Right lobe of liver (tissue), 6 donors: ENCODE measurements around the gene USP22. TPM values are rescaled to one million over a fixed set of nuclear protein-coding genes. Genes with fewer than 3 reads are reported as not detected.

ENCODE experiments used
- ATAC-seq, 4 donors: fragments of 200-7000 bp; cut with Tn5 transposase; one replicate each; pipeline ENCODE4 v1.9.1; 2020; ENCODE audit warnings: mild to moderate bottlenecking in 4 of 4, moderate library complexity in 4 of 4
- DNase-seq, 3 donors: peaks; one replicate each; pipeline ENCODE4 v3.0.0-alpha.2; 2020
- H3K27ac ChIP-seq, 3 donors: fragments of 200-600 bp; one replicate each; pipeline ENCODE4 v1.8.0; 2022
- H3K27me3 ChIP-seq, 2 donors: fragments of 200-600 bp; one replicate each; pipeline ENCODE4 v1.8.0; 2022
- H3K36me3 ChIP-seq, 4 donors: fragments of 200-600 bp; sonication (generic) in 1 of 4; one replicate each; pipeline versions ENCODE4 v1.5.1 to v1.8.0; 2017 to 2022; ENCODE audit warnings: control low read depth in 1 of 4
- H3K4me1 ChIP-seq, 4 donors: fragments of 200-600 bp; sonication (generic) in 1 of 4; one replicate each; pipeline versions ENCODE4 v1.5.1 to v1.8.0; 2017 to 2022; ENCODE audit warnings: control low read depth in 1 of 4
- H3K4me3 ChIP-seq, 3 donors: fragments of 200-600 bp; one replicate each; pipeline ENCODE4 v1.8.0; 2022
- H3K9me3 ChIP-seq, 4 donors: fragments of 200-600 bp; sonication (generic) in 1 of 4; one replicate each; pipeline versions ENCODE4 v1.5.1 to v1.8.0; 2017 to 2022; ENCODE audit warnings: control low read depth in 1 of 4
- CTCF ChIP-seq, 4 donors: fragments of 200-600 bp in 3 of 4; fragments of 450-650 bp in 1 of 4; IDR thresholded peaks; one replicate each; pipeline versions ENCODE4 v1.5.1 to v1.8.0; 2016 to 2022; ENCODE audit warnings: antibody characterized with exemption in 4 of 4, mild to moderate bottlenecking in 2 of 4
- POLR2A ChIP-seq: fragments of 450-650 bp; IDR thresholded peaks from one replicate; pipeline ENCODE4 v1.6.1; 2017; ENCODE audit warnings: antibody characterized with exemption, mild to moderate bottlenecking
- WGBS: methylation state at CpG from one replicate; pipeline ENCODE4 v1.1.6; 2018; ENCODE audit warnings: low coverage, low lambda C conversion rate; ENCODE audit not compliant: insufficient coverage; ENCODE audit errors: missing lambda C conversion rate; 5-methylcytosine and 5-hydroxymethylcytosine counted together
- intact Hi-C, 2 donors: fragments of 100-400 bp; cut with DNase I; formaldehyde crosslinking; loops; one replicate each; pipeline versions ENCODE4 v1.11.2 to v1.14.1; 2022
- total RNA-seq, 6 experiments: library from RNA; depleted of rRNA in 2 of 6; stranded (reverse); fragments of >200 nt in 2 of 6; fragmentation: NEBNext Ultra II Directional in 3 of 6; extraction: Animal tissue kit (Norgen Biotek cat#: 25700) in 3 of 6; gene quantifications; one replicate each; pipeline versions ENCODE4 v1.1.0 to v1.2.4, GENCODE V29; 2016 to 2023
- donor health status: DM: no; HTN: yes; CAD: no.
- donor health status: DM: no; HTN: no; CAD: no.
- donor health status: DM: no; HTN: no; CAD: no.
- donor health status: DM: no; HTN: yes; CAD: no.
- donor health status: DM: no; HTN: yes; CAD: no.

Gene USP22
- total RNA-seq, 6 experiments from 2014 or later = 69.8 to 81.2 (median 77.7) TPM

GRCh38 chr17:20996724-20997615 lies 45.8 kb downstream of the USP22 start:
- 49% methylated on average over 3 of the region's 12 CpGs for WGBS
- H3K27ac ChIP-seq = no peak overlapping the region
- no peak for TF ChIP-seq POLR2A
- TF ChIP-seq CTCF (IDR thresholded peaks at IDR 0.05) = no peak
- no peaks in the 10 kb centered on the region for H3K9me3 ChIP-seq
- intact Hi-C loops = loop anchor here in 1 of 2 donors (10.0 kb wide), 2 partner anchors 52 to 772 kb away; no protein-coding TSS in a partner anchor
- DNase-seq (no peak), ATAC-seq (peak in 1 of 4 donors; percentile 4)
- H3K36me3 ChIP-seq = peaks cover 0 to 16% (median 9%) of the 10 kb centered on the region in 4 donors
- no peaks in the 10 kb centered on the region for H3K27me3 ChIP-seq
- H3K4me1 ChIP-seq = no peaks in the 10 kb centered on the region
- H3K4me3 ChIP-seq = no peak overlapping the region

- H3K4me3 ChIP-seq = no peak overlapping the region
- no peaks in the 10 kb centered on the region for H3K4me1 ChIP-seq
- ATAC-seq (no peak), DNase-seq (no peak)
- H3K27ac ChIP-seq = no peak overlapping the region
- no peaks in the 10 kb centered on the region for H3K27me3 ChIP-seq
- no peak for TF ChIP-seq POLR2A
- TF ChIP-seq CTCF (IDR thresholded peaks at IDR 0.05) = no peak
- intact Hi-C loops = loop anchor here in 1 of 2 donors (10.0 kb wide), 2 partner anchors 51 to 771 kb away; no protein-coding TSS in a partner anchor
- no peaks in the 10 kb centered on the region for H3K9me3 ChIP-seq
- 43% methylated on average over 2 of the region's 12 CpGs for WGBS
- H3K36me3 ChIP-seq = peaks cover 0 to 7% (median 3%) of the 10 kb centered on the region in 4 donors
Measured at GRCh38 chr17:20995873-20996723, 46.7 kb downstream of the USP22 start.

GRCh38 chr17:20995164-20995872 lies 47.5 kb downstream of the USP22 start:
- Histone ChIP-seq H3K4me1 (no peaks in the 10 kb centered on the region), H3K27me3 (no peaks in the 10 kb centered on the region), H3K9me3 (no peaks in the 10 kb centered on the region), H3K4me3 (no peak overlapping the region), H3K27ac (no peak overlapping the region), H3K36me3 (peaks cover 0 to 7% (median under 1%) of the 10 kb centered on the region in 4 donors)
- 94% methylated on average over 8 of the region's 15 CpGs for WGBS
- no peak for TF ChIP-seq CTCF (IDR thresholded peaks at IDR 0.05)
- no peak for TF ChIP-seq POLR2A
- no peak for DNase-seq
- ATAC-seq = no peak
- intact Hi-C loops = loop anchor here in 1 of 2 donors (10.0 kb wide), 2 partner anchors 51 to 771 kb away; no protein-coding TSS in a partner anchor

GRCh38 chr17:20994779-20995149 lies 48.0 kb downstream of the USP22 start:
- ATAC-seq (no peak), DNase-seq (no peak)
- Histone ChIP-seq H3K9me3 (no peaks in the 10 kb centered on the region), H3K4me3 (no peak overlapping the region), H3K4me1 (no peaks in the 10 kb centered on the region), H3K27me3 (no peaks in the 10 kb centered on the region), H3K36me3 (peaks cover 0 to 2% (median 0%) of the 10 kb centered on the region in 4 donors), H3K27ac (no peak overlapping the region)
- intact Hi-C loops = loop anchor here (5.0 to 10.0 kb wide), 3 partner anchors 47 to 770 kb away; no protein-coding TSS in a partner anchor
- TF ChIP-seq POLR2A (no peak), CTCF (IDR thresholded peaks at IDR 0.05) (no peak)
- 80% methylated on average over 1 of the region's 6 CpGs for WGBS
